Osteoblast (primary cell): ENCODE results near the gene SNRPA1. TPM values are rescaled to one million over a fixed set of nuclear protein-coding genes. Genes with fewer than 3 reads are reported as not detected.

Experiments
- DNase-seq: peaks from one replicate; pipeline ENCODE4 v3.0.0; 2011; ENCODE audit warnings: low spot score, mixed read lengths; ENCODE audit not compliant: insufficient read length; ENCODE audit errors: missing footprints
- H2AFZ ChIP-seq: 2 replicates; pipeline ENCODE4 v1.6.0; 2011; ENCODE audit warnings: mild to moderate bottlenecking, low read length
- H3K27ac ChIP-seq: 2 replicates; pipeline ENCODE4 v1.5.1; 2011; ENCODE audit warnings: mild to moderate bottlenecking, low read depth, low read length, moderate library complexity
- H3K27me3 ChIP-seq: 2 replicates; pipeline ENCODE4 v1.6.0; 2012; ENCODE audit warnings: mild to moderate bottlenecking, control low read depth, inconsistent platforms, low read length, moderate library complexity; ENCODE audit not compliant: insufficient read depth
- H3K36me3 ChIP-seq: 2 replicates; pipeline ENCODE4 v1.5.1; 2011; ENCODE audit warnings: mild to moderate bottlenecking, low read length, control low read depth, moderate library complexity; ENCODE audit not compliant: insufficient read depth
- H3K4me1 ChIP-seq: 2 replicates; pipeline ENCODE4 v1.5.1; 2011; ENCODE audit warnings: mild to moderate bottlenecking, low read length, control low read depth, moderate library complexity; ENCODE audit not compliant: insufficient read depth
- H3K4me2 ChIP-seq: 2 replicates; pipeline ENCODE4 v1.6.0; 2011; ENCODE audit warnings: mild to moderate bottlenecking, low read length; ENCODE audit not compliant: insufficient read depth
- H3K4me3 ChIP-seq: fragments of 200-600 bp; sonication (generic); 3 replicates; pipeline ENCODE4 v1.5.1; 2012; ENCODE audit warnings: mild to moderate bottlenecking, low read length, inconsistent platforms; ENCODE audit not compliant: insufficient read depth
- H3K79me2 ChIP-seq: 2 replicates; pipeline ENCODE4 v1.6.0; 2012; ENCODE audit warnings: mild to moderate bottlenecking, low read length, control low read depth, inconsistent platforms; ENCODE audit not compliant: insufficient read depth
- H3K9me3 ChIP-seq: 2 replicates; pipeline ENCODE4 v1.5.1; 2011; ENCODE audit warnings: low read depth, low read length, control low read depth
- H4K20me1 ChIP-seq: 2 replicates; pipeline ENCODE4 v1.6.0; 2012; ENCODE audit warnings: mild to moderate bottlenecking, low read length, control low read depth; ENCODE audit not compliant: insufficient read depth
- CTCF ChIP-seq: IDR thresholded peaks from 2 replicates; pipeline ENCODE4 v1.5.1; 2011; ENCODE audit warnings: mild to moderate bottlenecking, low read depth, low read length, moderate library complexity; ENCODE audit errors: extremely low read depth
- total RNA-seq: library from RNA; depleted of rRNA; stranded (reverse); fragments of >200 nt; gene quantifications from 2 replicates; pipeline ENCODE4 v1.2.3, GENCODE V29; 2012

The SNRPA1 gene
- total RNA-seq, 1 donor: 9.8 TPM

DNA sequence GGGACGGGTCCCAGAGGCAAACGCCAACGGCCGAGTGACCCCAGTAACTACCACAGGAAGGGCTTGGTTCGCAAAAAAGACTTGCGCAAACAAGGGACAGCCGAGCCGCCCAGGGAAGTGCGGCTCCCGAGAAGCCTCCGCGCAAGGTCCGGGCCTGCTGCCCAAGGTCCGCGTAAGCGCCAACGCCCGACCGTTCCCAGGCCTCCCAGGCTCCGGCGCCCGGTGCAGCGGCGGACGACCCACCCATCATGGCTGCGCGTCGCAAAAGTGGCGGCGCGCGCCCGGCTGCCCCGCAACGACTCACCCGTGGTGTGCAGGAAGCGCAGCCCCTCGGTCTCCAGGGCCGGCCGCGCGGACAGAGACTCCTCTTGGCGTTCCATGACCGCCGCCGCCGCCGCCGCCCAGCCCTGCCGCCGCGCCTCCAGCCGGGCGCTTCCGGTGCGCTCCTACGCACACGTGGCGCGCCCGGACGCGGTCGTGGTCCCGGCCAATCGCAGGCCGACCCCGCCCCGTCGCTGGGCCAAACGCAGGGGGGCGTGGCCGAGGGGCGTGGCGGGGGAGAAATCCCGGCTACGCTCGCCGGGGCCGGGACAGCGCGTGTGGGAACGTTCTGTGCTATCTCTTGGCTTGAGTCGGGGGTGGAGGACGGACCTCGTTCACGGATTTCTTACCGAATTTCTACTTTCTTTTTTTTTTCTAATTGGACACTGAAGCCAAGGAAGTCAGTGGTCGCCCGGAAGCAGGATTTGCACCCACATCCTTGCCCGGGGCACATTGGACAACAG, 17.8 kb downstream of the SNRPA1 start, which contains the start of gene SELENOS:
TSS of gene SELENOS (minus strand) at position 448 of the 785 bp plus-strand sequence. CDS start at position 380, 68 bp downstream.
- Histone ChIP-seq H3K4me1 (peaks cover 11% of the 10 kb centered on the region), H4K20me1 (peaks cover 18% of the 10 kb centered on the region), H3K4me3 (peak within 1 kb of the TSS; percentile 83), H3K27me3 (no peaks in the 10 kb centered on the region), H3K36me3 (peaks cover 58% of the 10 kb centered on the region), H2AFZ (peak within 1 kb of the TSS; percentile 89), H3K9me3 (no peaks in the 10 kb centered on the region), H3K79me2 (peaks cover 35% of the 10 kb centered on the region), H3K4me2 (peak within 1 kb of the TSS; percentile 94), H3K27ac (peak within 1 kb of the TSS; percentile 88)
- no peak for TF ChIP-seq CTCF
- peak; percentile 98 for DNase-seq

GRCh38 chr15:101276501-101277037, 18.5 kb downstream of the SNRPA1 start:
- Histone ChIP-seq H3K4me1 (peaks cover 11% of the 10 kb centered on the region), H3K27ac (peak overlapping the region; percentile 88), H3K4me3 (peak overlapping the region; percentile 83), H3K36me3 (peaks cover 58% of the 10 kb centered on the region), H2AFZ (peak overlapping the region; percentile 84), H3K79me2 (peaks cover 35% of the 10 kb centered on the region), H3K4me2 (peak overlapping the region; percentile 93), H3K27me3 (no peaks in the 10 kb centered on the region), H4K20me1 (peaks cover 18% of the 10 kb centered on the region), H3K9me3 (no peaks in the 10 kb centered on the region)
- peak; percentile 45 for TF ChIP-seq CTCF
- peak; percentile 30 for DNase-seq

- DNase-seq: peak; percentile 25
- TF ChIP-seq CTCF: no peak
- Histone ChIP-seq H2AFZ (no peak overlapping the region), H3K27ac (no peak overlapping the region), H3K27me3 (no peaks in the 10 kb centered on the region), H3K4me1 (peaks cover 11% of the 10 kb centered on the region), H3K4me2 (no peak overlapping the region), H3K36me3 (peaks cover 60% of the 10 kb centered on the region), H3K79me2 (peaks cover 35% of the 10 kb centered on the region), H3K9me3 (no peaks in the 10 kb centered on the region), H3K4me3 (no peak overlapping the region), H4K20me1 (peaks cover 18% of the 10 kb centered on the region)
These were observed 20.0 kb downstream of the SNRPA1 start for GRCh38 chr15:101275018-101275417.

DNA sequence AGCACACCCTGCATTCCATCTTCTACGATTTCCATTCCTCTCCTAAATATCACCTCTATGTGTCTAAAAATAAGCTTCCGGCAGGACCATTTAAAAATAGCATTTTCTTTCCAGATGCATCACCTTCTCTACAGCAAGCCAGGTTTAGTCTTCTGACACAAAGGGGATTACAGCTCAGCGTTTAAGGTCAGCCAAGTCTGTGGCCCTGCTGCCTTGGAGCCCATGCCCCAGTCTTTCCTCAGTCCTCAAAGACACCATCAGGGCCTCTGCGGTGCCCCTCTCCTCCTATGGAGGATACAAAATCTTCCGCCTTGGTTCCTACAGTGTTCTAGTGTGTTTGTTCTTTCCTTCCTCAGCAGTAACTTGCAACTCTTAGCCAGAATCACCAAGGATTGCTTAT, 21.5 kb downstream of the SNRPA1 start:
- no peak overlapping the region for H3K4me2 ChIP-seq
- H3K79me2 ChIP-seq: peaks cover 35% of the 10 kb centered on the region
- H3K4me3 ChIP-seq: no peak overlapping the region
- H3K27ac ChIP-seq: no peak overlapping the region
- H3K4me1 ChIP-seq: peaks cover 11% of the 10 kb centered on the region
- no peaks in the 10 kb centered on the region for H3K9me3 ChIP-seq
- peaks cover 18% of the 10 kb centered on the region for H4K20me1 ChIP-seq
- DNase-seq: no peak
- no peak for TF ChIP-seq CTCF
- H3K27me3 ChIP-seq: no peaks in the 10 kb centered on the region
- no peak overlapping the region for H2AFZ ChIP-seq
- H3K36me3 ChIP-seq: peaks cover 64% of the 10 kb centered on the region
